CD4-positive, alpha-beta T cell treated with Interleukin-4 for 1 hour (primary cell): Measurements from ENCODE around the gene LMLN.
"Not testable (repeated sequence)": the region's sequence is repeated elsewhere in the genome, so short reads cannot be mapped to it uniquely, and the experiment has no call there.

ENCODE experiments used
- DNase-seq, 2 donors: peaks; one replicate each; pipeline ENCODE4 v3.0.0-alpha.2; 2020 to 2022

Gene LMLN

GRCh38 chr3:197959891-197960693, at the start of gene LMLN:
Gene LMLN (plus strand): TSS chr3:197960217. CDS start chr3:197960246, 29 bp downstream.
- peak; percentile 95 to 96 for DNase-seq

GRCh38 chr3:197912741-197913476, 47.1 kb upstream of the LMLN start:
- DNase-seq: peak; percentile 7 to 29

GRCh38 chr3:197913641-197914380, 46.2 kb upstream of the LMLN start:
- DNase-seq: no peak

GRCh38 chr3:197921429-197922275, 38.4 kb upstream of the LMLN start:
- DNase-seq: not testable (repeated sequence)

GRCh38 chr3:197926418-197926817, 33.6 kb upstream of the LMLN start:
- DNase-seq: no peak

- not testable (repeated sequence) for DNase-seq
Observed at GRCh38 chr3:197927578-197927977, 32.4 kb upstream of the LMLN start.

GRCh38 chr3:197936819-197937384, 23.1 kb upstream of the LMLN start:
- DNase-seq: no peak

GRCh38 chr3:197940745-197941384, 19.2 kb upstream of the LMLN start:
- DNase-seq: no peak

- DNase-seq: peak in 1 of 2 donors; percentile 63
Observed at GRCh38 chr3:197942956-197943556, 17.0 kb upstream of the LMLN start.

- DNase-seq: no peak
Observed at GRCh38 chr3:197949191-197949777, 10.7 kb upstream of the LMLN start.

GRCh38 chr3:197949778-197950676, 10.0 kb upstream of the LMLN start, which contains the start of gene RPL35A:
Gene RPL35A (plus strand): TSS chr3:197950190. CDS start chr3:197950968, 778 bp downstream.
- DNase-seq: peak; percentile 90 to 95

- no peak for DNase-seq
Observed at GRCh38 chr3:197950677-197951061, 9.3 kb upstream of the LMLN start.

- DNase-seq: peak in 1 of 2 donors; percentile 18
Observed at GRCh38 chr3:197951392-197951990, 8.5 kb upstream of the LMLN start.

- no peak for DNase-seq
Observed at GRCh38 chr3:197952440-197952839, 7.6 kb upstream of the LMLN start.

- no peak for DNase-seq
Observed at GRCh38 chr3:197953325-197953724, 6.7 kb upstream of the LMLN start.

- no peak for DNase-seq
Observed at GRCh38 chr3:197953881-197954280, 6.1 kb upstream of the LMLN start.

GRCh38 chr3:197955892-197956477, 4.0 kb upstream of the LMLN start:
- DNase-seq: no peak

GRCh38 chr3:197956626-197956988, 3.4 kb upstream of the LMLN start:
- no peak for DNase-seq

GRCh38 chr3:197957790-197958133, 2.3 kb upstream of the LMLN start:
- no peak for DNase-seq
